GM21367 (cell line): ENCODE data around the gene ACAN.

Experiments used
- ATAC-seq: cut with Tn5 transposase; IDR thresholded peaks from one replicate; pipeline ENCODE4 v1.9.1; 2021; ENCODE audit not compliant: unreplicated experiment

The ACAN gene

GRCh38 chr15:88876573-88876972 is 73.3 kb downstream of the ACAN start:
- ATAC-seq = no peak

- ATAC-seq = no peak
These were observed 74.2 kb downstream of the ACAN start for GRCh38 chr15:88877415-88877814.

- no peak for ATAC-seq
These were observed 74.7 kb downstream of the ACAN start for GRCh38 chr15:88877906-88878305.

GRCh38 chr15:88878720-88879184 is 75.5 kb downstream of the ACAN start:
- ATAC-seq = peak; percentile 63

- no peak for ATAC-seq
These were observed 77.9 kb downstream of the ACAN start for GRCh38 chr15:88880944-88881740.

GRCh38 chr15:88881775-88882174 is 78.5 kb downstream of the ACAN start:
- no peak for ATAC-seq

GRCh38 chr15:88882785-88883184 is 79.5 kb downstream of the ACAN start:
- no peak for ATAC-seq

- no peak for ATAC-seq
These were observed 83.9 kb downstream of the ACAN start for GRCh38 chr15:88887068-88887580.

- no peak for ATAC-seq
These were observed 85.5 kb downstream of the ACAN start for GRCh38 chr15:88888719-88889118.

GRCh38 chr15:88890495-88890894 is 87.3 kb downstream of the ACAN start:
- no peak for ATAC-seq

- no peak for ATAC-seq
These were observed 88.5 kb downstream of the ACAN start for GRCh38 chr15:88891540-88892254.

GRCh38 chr15:88894348-88894818 is 91.1 kb downstream of the ACAN start:
- no peak for ATAC-seq

- ATAC-seq = no peak
These were observed 91.9 kb downstream of the ACAN start, which contains the start of gene HAPLN3 for GRCh38 chr15:88894819-88895767. Gene HAPLN3 (minus strand): TSS chr15:88895544. CDS start chr15:88887298, 8,246 bp downstream.

- ATAC-seq = no peak
These were observed 93.2 kb downstream of the ACAN start for GRCh38 chr15:88896333-88897033.

- ATAC-seq = no peak
These were observed 93.9 kb downstream of the ACAN start for GRCh38 chr15:88897142-88897455.

GRCh38 chr15:88897456-88898194 is 94.4 kb downstream of the ACAN start:
- ATAC-seq = peak; percentile 69

GRCh38 chr15:88898736-88899135 is 95.5 kb downstream of the ACAN start:
- ATAC-seq = no peak

GRCh38 chr15:88899251-88899650 is 96.0 kb downstream of the ACAN start:
- ATAC-seq = no peak

GRCh38 chr15:88900309-88900981 is 97.2 kb downstream of the ACAN start:
- no peak for ATAC-seq
